ENCODE results near the gene PAX5.

DNA sequence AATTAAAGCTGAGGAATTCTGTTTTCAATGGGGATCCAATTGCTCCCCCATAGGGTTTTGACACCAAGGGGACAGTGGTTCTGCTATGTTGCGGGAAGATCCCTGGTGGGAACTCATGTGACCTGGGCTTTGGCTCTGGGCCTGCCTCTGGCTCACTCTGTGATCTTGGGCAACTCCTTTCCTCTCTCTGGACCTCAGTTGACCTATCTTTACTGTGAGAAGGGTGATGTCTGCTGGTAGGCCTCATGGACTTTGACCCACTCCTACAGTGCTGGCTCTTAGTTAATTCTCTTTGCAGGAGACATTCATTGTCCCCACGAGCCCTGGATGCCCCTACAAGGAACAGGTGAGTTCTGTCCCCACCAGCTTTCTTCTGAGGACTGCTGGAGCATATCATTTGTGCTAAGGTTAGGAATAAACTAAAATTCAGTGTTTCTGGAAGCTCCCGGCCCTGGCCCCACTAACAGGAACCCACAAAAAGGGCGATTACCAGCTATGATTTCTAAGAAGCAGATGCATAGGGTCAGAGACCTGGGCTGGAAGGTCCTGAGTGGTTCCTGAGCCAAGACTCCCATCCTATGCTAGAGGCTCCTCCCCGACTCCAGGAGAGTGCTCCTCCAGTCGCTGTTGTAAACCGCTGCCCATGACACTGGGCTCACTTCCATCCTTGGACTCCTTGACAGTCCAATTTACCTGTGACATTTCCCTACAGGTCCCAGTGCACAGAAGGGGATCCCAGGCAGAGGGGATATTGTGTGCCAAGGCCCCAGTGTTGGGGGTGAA, 218.3 kb downstream of the PAX5 start:
- TF ChIP-seq, protein P1, sequence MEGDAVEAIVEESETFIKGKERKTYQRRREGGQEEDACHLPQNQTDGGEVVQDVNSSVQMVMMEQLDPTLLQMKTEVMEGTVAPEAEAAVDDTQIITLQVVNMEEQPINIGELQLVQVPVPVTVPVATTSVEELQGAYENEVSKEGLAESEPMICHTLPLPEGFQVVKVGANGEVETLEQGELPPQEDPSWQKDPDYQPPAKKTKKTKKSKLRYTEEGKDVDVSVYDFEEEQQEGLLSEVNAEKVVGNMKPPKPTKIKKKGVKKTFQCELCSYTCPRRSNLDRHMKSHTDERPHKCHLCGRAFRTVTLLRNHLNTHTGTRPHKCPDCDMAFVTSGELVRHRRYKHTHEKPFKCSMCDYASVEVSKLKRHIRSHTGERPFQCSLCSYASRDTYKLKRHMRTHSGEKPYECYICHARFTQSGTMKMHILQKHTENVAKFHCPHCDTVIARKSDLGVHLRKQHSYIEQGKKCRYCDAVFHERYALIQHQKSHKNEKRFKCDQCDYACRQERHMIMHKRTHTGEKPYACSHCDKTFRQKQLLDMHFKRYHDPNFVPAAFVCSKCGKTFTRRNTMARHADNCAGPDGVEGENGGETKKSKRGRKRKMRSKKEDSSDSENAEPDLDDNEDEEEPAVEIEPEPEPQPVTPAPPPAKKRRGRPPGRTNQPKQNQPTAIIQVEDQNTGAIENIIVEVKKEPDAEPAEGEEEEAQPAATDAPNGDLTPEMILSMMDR (IDR thresholded peaks at IDR 0.05), result no peak
- no peak for TF ChIP-seq POLR2A (IDR thresholded peaks at IDR 0.05)

Measured in uterus (tissue), 2 donors.